ENCODE results near the gene KIAA0753. TPM values are rescaled to one million over a fixed set of nuclear protein-coding genes. Genes with fewer than 3 reads are reported as not detected.

Gene KIAA0753
- total and polyA plus RNA-seq, 9 of the 15 experiments (the other 6 are each of a cell fraction or from before 2014, with no cell fraction given): 2.0 to 9.0 (median 6.9) TPM

- POLR2A ChIA-PET: interaction anchor here (0.6 kb wide), 1 partner anchor 9 kb away, joined by 5 read pairs; no protein-coding TSS in a partner anchor
- H3K4me2 ChIP-seq (ENCODE audit: insufficient read depth, low read length): no peak overlapping the region
- intact Hi-C loops (cut with micrococcal nuclease): no loop called here
- H3K27me3 ChIP-seq (ENCODE audit: control insufficient read depth in 2 of 2, insufficient read depth in 2 of 2, low read length in 2 of 2): no peaks in the 10 kb centered on the region
- H3K9ac ChIP-seq (ENCODE audit: insufficient read depth in 1 of 2, low read depth in 2 of 2, low read length in 2 of 2): no peak overlapping the region
- in situ Hi-C loops (cut with MboI): no loop called here
- H4K20me1 ChIP-seq (replicated peaks; ENCODE audit: control insufficient read depth, insufficient read depth, low read length): no peaks in the 10 kb centered on the region
- CTCF ChIA-PET (ENCODE audit: low intra/inter-chr PET ratio): no interaction called here
- H3K9me1 ChIP-seq (ENCODE audit: control insufficient read depth, insufficient read depth, low read length): no peaks in the 10 kb centered on the region
- no peak for DNase-seq (ENCODE audit: extremely low read depth in 1 of 4, low spot score in 3 of 4)
- 90% methylated on average over 3 of the region's 3 CpGs for WGBS (ENCODE audit: insufficient coverage, low coverage, missing lambda C conversion rate)
- no peak overlapping the region for H3K27ac ChIP-seq (ENCODE audit: extremely low read depth, low read depth, low read length)
- no peak for FAIRE-seq
- TF ChIP-seq ZFP36 (IDR thresholded peaks at IDR 0.05; ENCODE audit: low read depth, low read length, partially characterized antibody) (peak; percentile 76), C11orf30 (IDR thresholded peaks at IDR 0.05; ENCODE audit: low read depth) (peak; percentile 69), ZNF184 (CRISPR knock-in tag; IDR thresholded peaks at IDR 0.05) (no peak), CTBP1 (IDR thresholded peaks at IDR 0.05; ENCODE audit: borderline replicate concordance) (no peak), PTRF (tag; IDR thresholded peaks at IDR 0.05) (no peak), ATF6 (CRISPR knock-in tag; IDR thresholded peaks at IDR 0.05) (no peak), MAFF (IDR thresholded peaks at IDR 0.05; ENCODE audit: low read length) (peak; percentile 68), ZNF316 (IDR thresholded peaks at IDR 0.05) (peak; percentile 78), RBM25 (IDR thresholded peaks at IDR 0.05; ENCODE audit: low read depth, low read length, severe bottlenecking) (peak; percentile 79), NFE2 (IDR thresholded peaks at IDR 0.05; ENCODE audit: low read depth) (peak; percentile 59; the same call in 1 of the 2 replicates), NFE2L1 (tag; IDR thresholded peaks at IDR 0.05; ENCODE audit: borderline replicate concordance, low read depth) (peak; percentile 71; the same call in 1 of the 2 replicates), MAFG (tag; conservative IDR thresholded peaks at IDR 0.05) (peak; percentile 77), MAFK (IDR thresholded peaks at IDR 0.05; ENCODE audit: low read length) (peak; percentile 58; the same call in 1 of the 2 replicates)
- no peak overlapping the region for H3K4me3 ChIP-seq
- no TSS peak for BruUV-seq (replicated peaks)
- no peak for ATAC-seq
- H3K9me3 ChIP-seq (replicated peaks; ENCODE audit: control insufficient read depth, insufficient read depth, low read depth, low read length): no peaks in the 10 kb centered on the region
- H3K4me1 ChIP-seq (replicated peaks in 1 of 2; ENCODE audit: control insufficient read depth in 2 of 2, insufficient read depth in 2 of 2, low read length in 2 of 2): peaks cover 0 to 14% of the 10 kb centered on the region in 2 experiments; a peak in 2 of 5 replicates
- H3K36me3 ChIP-seq (ENCODE audit: control insufficient read depth, insufficient read depth, low read length): peaks cover 46% of the 10 kb centered on the region
- no peaks in the 10 kb centered on the region for H3K79me2 ChIP-seq (ENCODE audit: control insufficient read depth, insufficient read depth, low read length)
- H2AFZ ChIP-seq (ENCODE audit: low read depth, low read length): no peak overlapping the region
Measured at GRCh38 chr17:6633263-6633662, 7.2 kb downstream of the KIAA0753 start.

All from K562 (cell line).